HCT116 (cell line): Measurements from ENCODE around the gene ASAP2. TPM values are rescaled to one million over a fixed set of nuclear protein-coding genes. Genes with fewer than 3 reads are reported as not detected.

Source experiments
- ATAC-seq: fragments of 200-7000 bp; cut with Tn5 transposase; 2 replicates; pipeline ENCODE4 v1.9.1; 2020; ENCODE audit warnings: mild to moderate bottlenecking, moderate library complexity
- BruUV-seq: library from RNA; stranded (reverse); fragments of 400-500 nt; replicated peaks from 2 replicates; lab custom pipeline; 2021; lab: Mats Ljungman, UMichigan
- CTCF ChIA-PET: fragments of 300-600 bp; sonication (Branson Sonifier 250); formaldehyde crosslinking; loops from one replicate; lab custom pipeline; 2021; ENCODE audit warnings: antibody characterized with exemption; lab: Charles Lee
- POLR2A ChIA-PET: fragments of 300-600, 350-600 bp; sonication (Branson Sonifier 250); formaldehyde crosslinking; loops from one replicate; lab custom pipeline; 2021; ENCODE audit warnings: antibody characterized with exemption; lab: Charles Lee
- RAD21 ChIA-PET, 2 experiments: fragments of 300-600 bp; sonication (Branson Sonifier 250); formaldehyde crosslinking; loops; one replicate each; lab custom pipeline; 2023; ENCODE audit warnings: low total read pairs in 2 of 2; ENCODE audit not compliant: uncharacterized antibody in 2 of 2, unreplicated experiment in 2 of 2, low non-redundant PET in 1 of 2; lab: Charles Lee
- DNase-seq: peaks from one replicate; pipeline ENCODE4 v3.0.0-alpha.2; 2010; ENCODE audit warnings: low read depth, low spot score
- H2AFZ ChIP-seq: fragments of 200-600 bp; shearing (Covaris generic), sonication (generic); 2 replicates; pipeline ENCODE4 v1.6.1; 2017; ENCODE audit warnings: low read depth, mixed run types, mixed read lengths, antibody characterized with exemption, low read length; ENCODE audit not compliant: poor library complexity, severe bottlenecking
- H3K27ac ChIP-seq: 2 replicates; pipeline ENCODE4 v1.5.1; 2012; ENCODE audit warnings: low read depth, low read length
- H3K27me3 ChIP-seq: fragments of 200-600 bp; sonication (generic); 2 replicates; pipeline ENCODE4 v1.6.1; 2016; ENCODE audit warnings: mixed run types, low read length, mixed read lengths; ENCODE audit not compliant: insufficient read depth
- H3K36me3 ChIP-seq, 2 experiments: fragments of 200-500 bp in 1 of 2; fragments of 200-600 bp in 1 of 2; sonication (Bioruptor generic) in 1 of 2; sonication (generic) in 1 of 2; 2 replicates each; pipeline versions ENCODE4 v1.5.1 to v1.6.1; 2014 to 2016; ENCODE audit warnings: low read length in 2 of 2, inconsistent platforms in 1 of 2, mixed read lengths in 1 of 2, mixed run types in 1 of 2; ENCODE audit not compliant: insufficient read depth in 2 of 2, control insufficient read depth in 1 of 2
- H3K4me1 ChIP-seq, 2 experiments: fragments of 200-600 bp in 1 of 2; sonication (generic) in 1 of 2; 2 replicates each; pipeline versions ENCODE4 v1.5.1 to v1.6.1; 2012 to 2017; ENCODE audit warnings: low read length in 2 of 2, inconsistent platforms in 1 of 2, mild to moderate bottlenecking in 1 of 2, mixed read lengths in 1 of 2, mixed run types in 1 of 2, moderate library complexity in 1 of 2; ENCODE audit not compliant: insufficient read depth in 2 of 2, control insufficient read depth in 1 of 2
- H3K4me2 ChIP-seq: fragments of 200-600 bp; sonication (generic); 2 replicates; pipeline ENCODE4 v1.6.1; 2017; ENCODE audit warnings: mixed run types, low read length, mixed read lengths
- H3K4me3 ChIP-seq, 2 experiments: fragments of 200-600 bp in 1 of 2; sonication (generic) in 1 of 2; replicated peaks in 1 of 2; 2 replicates each; pipeline ENCODE4 v1.5.1; 2011 to 2016; ENCODE audit warnings: low read length in 2 of 2, control low read depth in 1 of 2, low read depth in 1 of 2, mild to moderate bottlenecking in 1 of 2, mixed read lengths in 1 of 2, mixed run types in 1 of 2
- H3K79me2 ChIP-seq: fragments of 200-600 bp; sonication (generic); 2 replicates; pipeline ENCODE4 v1.6.1; 2017; ENCODE audit warnings: mild to moderate bottlenecking, mixed run types, low read length, moderate library complexity, mixed read lengths; ENCODE audit not compliant: insufficient read depth
- H3K9ac ChIP-seq: fragments of 200-600 bp; sonication (generic); 2 replicates; pipeline ENCODE4 v1.6.1; 2016; ENCODE audit warnings: low read length, mixed read lengths
- H3K9me2 ChIP-seq: fragments of 200-600 bp; sonication (generic), shearing (Covaris generic); 2 replicates; pipeline ENCODE4 v1.6.1; 2017; ENCODE audit warnings: mixed run types, mild to moderate bottlenecking, moderate library complexity; ENCODE audit not compliant: insufficient read depth
- H3K9me3 ChIP-seq, 2 experiments: fragments of 200-500 bp in 1 of 2; fragments of 200-600 bp in 1 of 2; sonication (Bioruptor generic) in 1 of 2; sonication (generic) in 1 of 2; 2 replicates each; pipeline ENCODE4 v1.6.1; 2014 to 2017; ENCODE audit warnings: low read length in 2 of 2, mixed read lengths in 2 of 2, inconsistent platforms in 1 of 2, low read depth in 1 of 2, mild to moderate bottlenecking in 1 of 2, mixed run types in 1 of 2, moderate library complexity in 1 of 2; ENCODE audit not compliant: control insufficient read depth in 1 of 2, insufficient read depth in 1 of 2
- H4K20me1 ChIP-seq: fragments of 200-600 bp; sonication (generic), shearing (Covaris generic); 2 replicates; pipeline ENCODE4 v1.6.1; 2017; ENCODE audit warnings: mixed run types, mild to moderate bottlenecking, moderate library complexity; ENCODE audit not compliant: insufficient read depth
- CEBPB ChIP-seq: IDR thresholded peaks from 2 replicates; pipeline ENCODE4 v1.6.1; 2012; ENCODE audit warnings: low read depth
- EGR1 ChIP-seq: IDR thresholded peaks from 2 replicates; pipeline ENCODE4 v1.6.1; 2012; ENCODE audit warnings: low read depth
- ELF1 ChIP-seq: IDR thresholded peaks from 2 replicates; pipeline ENCODE4 v1.6.1; 2012; ENCODE audit warnings: low read depth, borderline replicate concordance
- FOSL1 ChIP-seq: IDR thresholded peaks from 2 replicates; pipeline ENCODE4 v1.6.1; 2012; ENCODE audit warnings: low read depth
- JUND ChIP-seq: IDR thresholded peaks from 2 replicates; pipeline ENCODE4 v1.6.1; 2012
- MAX ChIP-seq: IDR thresholded peaks from 2 replicates; pipeline ENCODE4 v1.6.1; 2012
- POLR2A ChIP-seq: IDR thresholded peaks from 2 replicates; pipeline ENCODE4 v1.7.0; 2011; ENCODE audit warnings: borderline replicate concordance; ENCODE audit not compliant: insufficient read depth, insufficient read length; ENCODE audit errors: extremely low read depth
- REST ChIP-seq: IDR thresholded peaks from 2 replicates; pipeline ENCODE4 v1.6.1; 2012; ENCODE audit warnings: low read depth
- TCF7L2 ChIP-seq: IDR thresholded peaks from 2 replicates; pipeline ENCODE4 v1.7.0; 2011; ENCODE audit warnings: borderline replicate concordance, inconsistent platforms; ENCODE audit not compliant: insufficient read depth, insufficient read length; ENCODE audit errors: extremely low read depth
- ZFX ChIP-seq: fragments of 450-650 bp; IDR thresholded peaks from 2 replicates; pipeline ENCODE4 v1.6.1; 2017
- ZNF274 ChIP-seq: fragments of 200-500 bp; sonication (Bioruptor generic); IDR thresholded peaks from 2 replicates; pipeline ENCODE4 v1.6.1; 2014; ENCODE audit warnings: mild to moderate bottlenecking, low read depth, low read length, inconsistent platforms
- intact Hi-C: fragments of 100-400 bp; cut with micrococcal nuclease; formaldehyde crosslinking; loops from 2 replicates; pipeline ENCODE4 v1.10.0; 2022
- total RNA-seq: library from RNA; stranded (reverse); gene quantifications from one replicate; pipeline ENCODE4 v1.2.1, GENCODE V29; 2021; ENCODE audit not compliant: unreplicated experiment

The ASAP2 gene
- total RNA-seq, 1 experiment from 2014 or later, result 16.5 TPM

DNA sequence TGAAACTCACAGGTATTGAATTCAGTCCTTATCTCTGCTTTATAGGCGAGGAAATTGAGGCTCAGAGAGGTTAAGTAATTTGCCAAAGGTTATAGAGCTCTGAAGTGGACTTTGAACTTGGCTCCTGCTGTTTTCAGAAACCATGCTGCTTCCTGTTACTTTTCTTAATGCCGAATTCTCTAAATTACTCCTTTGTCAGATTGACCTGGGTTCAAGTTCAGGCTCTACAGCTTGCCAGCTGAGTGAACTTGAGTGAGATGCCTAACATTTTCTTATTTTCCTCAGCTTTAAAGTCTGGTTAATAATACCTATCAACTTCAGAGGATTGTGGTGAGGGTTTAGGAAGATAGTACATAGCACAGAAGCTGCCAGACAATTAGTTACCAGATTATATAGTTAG, 3.4 kb downstream of the ASAP2 start:
- ChIA-PET CTCF (no interaction called here), POLR2A (no interaction called here), RAD21 (no interaction called here)
- Histone ChIP-seq H4K20me1 (peaks cover 7% of the 10 kb centered on the region; the same call in 1 of the 2 replicates), H3K27me3 (no peaks in the 10 kb centered on the region), H3K4me1 (peaks cover 19 to 43% of the 10 kb centered on the region in 2 experiments), H3K79me2 (peaks cover 60% of the 10 kb centered on the region), H3K27ac (no peak overlapping the region), H3K4me3 (no peak overlapping the region), H3K9ac (no peak overlapping the region), H3K4me2 (peak overlapping the region; percentile 48), H3K9me2 (no peaks in the 10 kb centered on the region), H2AFZ (no peak overlapping the region), H3K36me3 (no peaks in the 10 kb centered on the region), H3K9me3 (no peaks in the 10 kb centered on the region)
- intact Hi-C loops, result no loop called here
- no TSS peak for BruUV-seq
- DNase-seq (no peak), ATAC-seq (no peak)
- TF ChIP-seq POLR2A (no peak), FOSL1 (no peak), TCF7L2 (no peak), ELF1 (no peak), EGR1 (no peak), ZNF274 (no peak)

- no peaks in the 10 kb centered on the region for H3K27me3 ChIP-seq
- H3K9me2 ChIP-seq, result no peaks in the 10 kb centered on the region
- ChIA-PET POLR2A (no interaction called here), CTCF (no interaction called here), RAD21 (no interaction called here)
- no peak for ATAC-seq
- H3K4me1 ChIP-seq, result peaks cover 21 to 39% of the 10 kb centered on the region in 2 experiments
- no peak overlapping the region for H3K4me3 ChIP-seq
- peaks cover 68% of the 10 kb centered on the region for H3K79me2 ChIP-seq
- peaks cover 7% of the 10 kb centered on the region; the same call in 1 of the 2 replicates for H4K20me1 ChIP-seq
- TF ChIP-seq MAX (no peak), CEBPB (no peak), TCF7L2 (no peak), REST (no peak), ELF1 (no peak), JUND (no peak), ZFX (no peak)
- BruUV-seq, result no TSS peak
- H3K27ac ChIP-seq, result no peak overlapping the region
- intact Hi-C loops, result no loop called here
- no peak overlapping the region for H2AFZ ChIP-seq
- no peak overlapping the region for H3K4me2 ChIP-seq
- H3K9ac ChIP-seq, result no peak overlapping the region
- H3K9me3 ChIP-seq, result no peaks in the 10 kb centered on the region
- H3K36me3 ChIP-seq, result no peaks in the 10 kb centered on the region
- DNase-seq, result no peak
Measured at GRCh38 chr2:9211496-9211895, 4.9 kb downstream of the ASAP2 start.
